CD4-positive, alpha-beta T cell (primary cell): ENCODE results near the gene NPPA. TPM values are rescaled to one million over a fixed set of nuclear protein-coding genes. Genes with fewer than 3 reads are reported as not detected.
A peak's percentile ranks its signal among the peaks of the same experiment; 100 is the strongest.

Experiments
- ATAC-seq: fragments of 200-7000 bp; cut with Tn5 transposase; one replicate; pipeline ENCODE4 v1.10.0; 2022; ENCODE audit warnings: mild to moderate bottlenecking; ENCODE audit not compliant: poor library complexity
- CTCF ChIA-PET: fragments of 350-600 bp; sonication (Branson Sonifier 250); formaldehyde crosslinking; loops from one replicate; lab custom pipeline; 2021; ENCODE audit warnings: antibody characterized with exemption, inconsistent platforms; lab: Charles Lee
- POLR2A ChIA-PET: fragments of 350-600 bp; sonication (Branson Sonifier 250); formaldehyde crosslinking; loops from one replicate; lab custom pipeline; 2021; ENCODE audit warnings: antibody characterized with exemption, inconsistent platforms; lab: Charles Lee
- DNase-seq, 14 experiments: peaks; one replicate each; pipeline ENCODE4 v3.0.0-alpha.2; 2013 to 2020; ENCODE audit warnings: mixed read lengths in 2 of 14
- H3K27ac ChIP-seq, 2 donors: one replicate each; pipeline versions ENCODE4 v1.5.1 to v1.7.0; 2013; ENCODE audit warnings: low read length in 2 of 2, low read depth in 1 of 2, mild to moderate bottlenecking in 1 of 2
- H3K27me3 ChIP-seq, 2 experiments: 1 replicate in 1 of 2; 2 replicates in 1 of 2; pipeline versions ENCODE4 v1.6.1 to v1.7.0; 2013; ENCODE audit warnings: low read length in 2 of 2, control low read depth in 1 of 2, mild to moderate bottlenecking in 1 of 2, moderate library complexity in 1 of 2; ENCODE audit not compliant: insufficient read depth in 2 of 2, control insufficient read depth in 1 of 2
- H3K36me3 ChIP-seq: one replicate; pipeline ENCODE4 v1.6.1; 2013; ENCODE audit warnings: low read length, control low read depth; ENCODE audit not compliant: insufficient read depth
- H3K4me1 ChIP-seq: one replicate; pipeline ENCODE4 v1.6.1; 2013; ENCODE audit warnings: low read length, control low read depth; ENCODE audit not compliant: insufficient read depth
- H3K4me3 ChIP-seq: one replicate; pipeline ENCODE4 v1.5.1; 2013; ENCODE audit warnings: mild to moderate bottlenecking, low read length, moderate library complexity
- H3K9me3 ChIP-seq, 2 experiments: 1 replicate in 1 of 2; 2 replicates in 1 of 2; pipeline versions ENCODE4 v1.6.1 to v1.7.0; 2013; ENCODE audit warnings: low read length in 2 of 2, mild to moderate bottlenecking in 2 of 2, control low read depth in 1 of 2, moderate library complexity in 1 of 2; ENCODE audit not compliant: control insufficient read depth in 1 of 2, insufficient read depth in 1 of 2
- H3K27ac Mint-ChIP-seq: one replicate; pipeline ENCODE4 v1.8.0; 2020; ENCODE audit warnings: mixed read lengths
- H3K27me3 Mint-ChIP-seq: one replicate; pipeline ENCODE4 v1.8.0; 2021; ENCODE audit warnings: mixed read lengths
- H3K36me3 Mint-ChIP-seq: one replicate; pipeline ENCODE4 v1.8.0; 2021; ENCODE audit warnings: low read depth, mixed read lengths
- H3K4me1 Mint-ChIP-seq: one replicate; pipeline ENCODE4 v1.8.0; 2021; ENCODE audit warnings: low read depth, mixed read lengths
- H3K4me3 Mint-ChIP-seq: one replicate; pipeline ENCODE4 v1.8.0; 2020; ENCODE audit warnings: mild to moderate bottlenecking, mixed read lengths
- H3K9me3 Mint-ChIP-seq: one replicate; pipeline ENCODE4 v1.8.0; 2020; ENCODE audit warnings: mixed read lengths
- intact Hi-C, 2 experiments: fragments of 100-400 bp; cut with DNase I in 1 of 2; cut with micrococcal nuclease in 1 of 2; formaldehyde crosslinking; loops; one replicate each; pipeline versions ENCODE4 v1.15.1 to v1.9.0; 2023 to 2025; cut with DNase I, micrococcal nuclease
- total RNA-seq, 174 experiments: library from RNA in 2 of 174; stranded (reverse) in 2 of 174; gene quantifications; one replicate each; pipeline ENCODE4 v1.2.3 and lab custom pipeline; 2021 to 2026
- TF ChIP-seq, protein P1 (sequence below): fragments of 200-600 bp; IDR thresholded peaks from one replicate; pipeline ENCODE4 v1.8.0; 2022; ENCODE audit warnings: antibody characterized with exemption, mild to moderate bottlenecking

Gene NPPA
- total RNA-seq, 2 experiments from 2014 or later: not detected

DNA sequence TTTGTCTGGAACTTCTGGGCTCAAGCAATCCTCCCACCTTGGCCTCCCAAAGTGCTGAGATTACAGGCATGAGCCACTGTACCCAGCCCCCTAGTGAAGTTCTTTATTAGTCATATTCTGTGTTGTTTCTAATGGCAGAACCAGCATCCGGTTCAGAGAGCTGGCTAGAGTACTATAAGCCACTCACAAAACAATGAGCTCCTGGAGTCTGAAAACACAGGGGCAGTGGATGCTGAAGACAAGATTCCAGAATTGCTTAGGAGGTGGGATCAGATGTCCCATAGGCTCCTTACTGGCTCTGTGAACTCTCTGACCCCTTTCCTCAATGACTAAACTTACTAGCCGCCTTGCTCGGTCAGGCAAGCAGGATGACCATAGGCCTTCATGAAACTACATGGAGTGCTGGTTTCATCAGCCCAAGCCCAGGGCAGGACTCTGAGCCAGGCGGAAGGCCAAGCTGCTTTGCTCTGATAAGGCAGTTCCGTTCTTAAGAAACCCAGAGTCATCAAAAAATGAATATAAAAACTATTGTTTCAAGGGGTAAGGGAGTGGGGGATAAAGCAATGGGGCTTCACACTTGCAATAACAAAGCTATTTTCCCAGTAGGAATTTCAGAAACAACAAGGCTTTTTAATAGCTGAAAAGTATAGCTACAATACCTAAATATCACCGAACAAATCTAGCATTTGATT lies 49.9 kb downstream of the NPPA start:
- Histone ChIP-seq H3K4me3 (no peak overlapping the region), H3K36me3 (peaks cover 66% of the 10 kb centered on the region), H3K27me3 (no peaks in the 10 kb centered on the region), H3K9me3 (no peaks in the 10 kb centered on the region), H3K27ac (no peak overlapping the region), H3K4me1 (peaks cover 17% of the 10 kb centered on the region)
- CTCF ChIA-PET: no interaction called here
- TF ChIP-seq, protein P1, sequence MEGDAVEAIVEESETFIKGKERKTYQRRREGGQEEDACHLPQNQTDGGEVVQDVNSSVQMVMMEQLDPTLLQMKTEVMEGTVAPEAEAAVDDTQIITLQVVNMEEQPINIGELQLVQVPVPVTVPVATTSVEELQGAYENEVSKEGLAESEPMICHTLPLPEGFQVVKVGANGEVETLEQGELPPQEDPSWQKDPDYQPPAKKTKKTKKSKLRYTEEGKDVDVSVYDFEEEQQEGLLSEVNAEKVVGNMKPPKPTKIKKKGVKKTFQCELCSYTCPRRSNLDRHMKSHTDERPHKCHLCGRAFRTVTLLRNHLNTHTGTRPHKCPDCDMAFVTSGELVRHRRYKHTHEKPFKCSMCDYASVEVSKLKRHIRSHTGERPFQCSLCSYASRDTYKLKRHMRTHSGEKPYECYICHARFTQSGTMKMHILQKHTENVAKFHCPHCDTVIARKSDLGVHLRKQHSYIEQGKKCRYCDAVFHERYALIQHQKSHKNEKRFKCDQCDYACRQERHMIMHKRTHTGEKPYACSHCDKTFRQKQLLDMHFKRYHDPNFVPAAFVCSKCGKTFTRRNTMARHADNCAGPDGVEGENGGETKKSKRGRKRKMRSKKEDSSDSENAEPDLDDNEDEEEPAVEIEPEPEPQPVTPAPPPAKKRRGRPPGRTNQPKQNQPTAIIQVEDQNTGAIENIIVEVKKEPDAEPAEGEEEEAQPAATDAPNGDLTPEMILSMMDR: no peak
- POLR2A ChIA-PET: no interaction called here
- no peak overlapping the region for H3K27ac Mint-ChIP-seq
- DNase-seq: peak in 1 of 14 experiments; percentile 16
- no peaks in the 10 kb centered on the region for H3K9me3 Mint-ChIP-seq
- H3K4me1 Mint-ChIP-seq: peaks cover 8% of the 10 kb centered on the region
- H3K4me3 Mint-ChIP-seq: no peak overlapping the region
- H3K27me3 Mint-ChIP-seq: no peaks in the 10 kb centered on the region
- intact Hi-C loops: no loop called here
- ATAC-seq: no peak
- peaks cover 61% of the 10 kb centered on the region for H3K36me3 Mint-ChIP-seq

- Histone ChIP-seq H3K4me1 (peaks cover 7% of the 10 kb centered on the region), H3K9me3 (no peaks in the 10 kb centered on the region), H3K27ac (no peak overlapping the region), H3K27me3 (no peaks in the 10 kb centered on the region), H3K36me3 (peaks cover 69% of the 10 kb centered on the region), H3K4me3 (no peak overlapping the region)
- Mint-ChIP-seq H3K36me3 (peaks cover 71% of the 10 kb centered on the region), H3K27me3 (no peaks in the 10 kb centered on the region), H3K4me1 (no peaks in the 10 kb centered on the region), H3K4me3 (no peak overlapping the region), H3K9me3 (no peaks in the 10 kb centered on the region), H3K27ac (no peak overlapping the region)
- DNase-seq (no peak), ATAC-seq (no peak)
- ChIA-PET POLR2A (no interaction called here), CTCF (interaction anchor here (0.7 kb wide), 1 partner anchor 28 kb away, joined by 3 read pairs; no protein-coding TSS in a partner anchor)
- TF ChIP-seq, protein P1: no peak
- intact Hi-C loops: no loop called here
These were observed 51.4 kb downstream of the NPPA start for GRCh38 chr1:11796036-11796828.

Other genes with a start within 250 kb of the NPPA start
- 1 to 10 TPM; 3.2 to 3.7 TPM for gene FBXO2, start 193.4 kb downstream of the NPPA start, total RNA-seq
- gene FBXO44, start 192.9 kb downstream of the NPPA start, total RNA-seq: 10 to 100 TPM; 44.9 to 48.4 TPM
- 1 to 10 TPM; 1.6 to 1.9 TPM for gene FBXO6, start 183.6 kb downstream of the NPPA start, total RNA-seq
- 10 to 100 TPM; 24.6 to 28.3 TPM for gene MAD2L2, start 166.6 kb downstream of the NPPA start, total RNA-seq
- under 1 TPM; 0.05 to 0.08 TPM for gene DRAXIN, start 156.1 kb downstream of the NPPA start, total RNA-seq
- 10 to 100 TPM; 21.3 to 21.8 TPM for gene AGTRAP, start 111.6 kb downstream of the NPPA start, total RNA-seq
- not detected for gene C1orf167, start 85.6 kb downstream of the NPPA start, total RNA-seq
- 10 to 100 TPM; 30.8 to 31.3 TPM for gene MTHFR, start 41.8 kb downstream of the NPPA start, total RNA-seq
- gene CLCN6, start 41.6 kb downstream of the NPPA start, total RNA-seq: 10 to 100 TPM; 10.9 to 11.2 TPM
- gene NPPB, start 11.2 kb upstream of the NPPA start, total RNA-seq: not detected
- gene KIAA2013, start 78.6 kb upstream of the NPPA start, total RNA-seq: 1 to 10 TPM; 7.6 to 8.3 TPM
- gene PLOD1, start 86.9 kb upstream of the NPPA start, total RNA-seq: 1 to 10 TPM; 1.6 to 1.8 TPM
- 10 to 100 TPM; 33.0 to 38.1 TPM for gene MFN2, start 132.7 kb upstream of the NPPA start, total RNA-seq
- gene MIIP, start 171.7 kb upstream of the NPPA start, total RNA-seq: 10 to 100 TPM; 21.8 to 23.1 TPM
- gene TNFRSF8, start 215.5 kb upstream of the NPPA start, total RNA-seq: under 1 TPM in 1 of 2 experiments, not detected in 1; 0.14 TPM